ENCODE results near the gene CFAP97D2. TPM values are rescaled to one million over a fixed set of nuclear protein-coding genes. Genes with fewer than 3 reads are reported as not detected.

The CFAP97D2 gene
- total RNA-seq, 1 experiment from 2014 or later, result not detected

DNA sequence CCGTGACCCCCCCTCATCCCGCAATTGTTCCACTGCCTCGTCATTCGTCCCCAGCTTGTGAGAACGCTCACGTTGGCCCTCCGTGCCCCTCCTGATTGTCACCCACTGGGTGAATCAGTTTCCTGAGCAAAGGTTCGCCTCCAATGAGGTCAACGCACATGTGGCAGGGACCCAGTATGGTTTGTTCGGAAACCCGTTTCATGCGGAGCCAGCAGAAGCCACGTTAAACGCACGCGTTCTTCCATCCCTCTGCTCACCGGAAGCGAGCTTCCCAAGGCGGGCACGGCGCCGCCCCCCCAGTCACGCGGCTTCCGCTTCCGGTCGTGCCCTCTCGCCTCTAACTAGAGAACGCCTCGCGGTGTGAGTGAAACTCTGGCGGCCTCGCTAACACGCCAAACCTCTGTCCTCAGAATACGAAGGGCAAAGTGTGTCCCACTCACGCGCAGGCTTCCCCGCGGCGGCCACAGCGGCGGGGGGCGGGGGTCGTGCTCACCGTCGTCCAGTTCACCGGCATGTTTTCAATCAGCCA lies 18.0 kb upstream of the CFAP97D2 start:
- H3K36me3 Mint-ChIP-seq, result no peaks in the 10 kb centered on the region
- no peak for ATAC-seq
- DNase-seq (ENCODE audit: low spot score), result no peak
- peaks cover 4% of the 10 kb centered on the region; the same call in 1 of the 2 replicates for H3K4me1 Mint-ChIP-seq
- H3K9me3 Mint-ChIP-seq, result no peaks in the 10 kb centered on the region
- H3K4me3 Mint-ChIP-seq, result no peak overlapping the region
- TF ChIP-seq JUN (CRISPR knock-in tag; IDR thresholded peaks at IDR 0.05) (no peak), ZNF416 (CRISPR knock-in tag; IDR thresholded peaks at IDR 0.05) (no peak), ZBTB21 (CRISPR knock-in tag; IDR thresholded peaks at IDR 0.05; ENCODE audit: borderline replicate concordance) (no peak), E2F5 (CRISPR knock-in tag; IDR thresholded peaks at IDR 0.05) (no peak), ZNF263 (CRISPR knock-in tag; IDR thresholded peaks at IDR 0.05; ENCODE audit: low read depth) (no peak), MXD4 (CRISPR knock-in tag; IDR thresholded peaks at IDR 0.05; ENCODE audit: borderline replicate concordance) (no peak), CREM (CRISPR knock-in tag; IDR thresholded peaks at IDR 0.05) (no peak), ATF1 (CRISPR knock-in tag; IDR thresholded peaks at IDR 0.05) (no peak), ZNF671 (CRISPR knock-in tag; IDR thresholded peaks at IDR 0.05) (no peak), NFYB (CRISPR knock-in tag; conservative IDR thresholded peaks at IDR 0.05; ENCODE audit: low read depth) (no peak), SMAD4 (CRISPR knock-in tag; IDR thresholded peaks at IDR 0.05) (no peak), OVOL2 (CRISPR knock-in tag; IDR thresholded peaks at IDR 0.05; ENCODE audit: borderline replicate concordance) (no peak), ZNF423 (CRISPR knock-in tag; IDR thresholded peaks at IDR 0.05) (no peak), ZNF396 (CRISPR knock-in tag; IDR thresholded peaks at IDR 0.05; ENCODE audit: borderline replicate concordance) (no peak), FOXP4 (CRISPR knock-in tag; IDR thresholded peaks at IDR 0.05) (no peak)
- TF ChIP-seq, protein P1, sequence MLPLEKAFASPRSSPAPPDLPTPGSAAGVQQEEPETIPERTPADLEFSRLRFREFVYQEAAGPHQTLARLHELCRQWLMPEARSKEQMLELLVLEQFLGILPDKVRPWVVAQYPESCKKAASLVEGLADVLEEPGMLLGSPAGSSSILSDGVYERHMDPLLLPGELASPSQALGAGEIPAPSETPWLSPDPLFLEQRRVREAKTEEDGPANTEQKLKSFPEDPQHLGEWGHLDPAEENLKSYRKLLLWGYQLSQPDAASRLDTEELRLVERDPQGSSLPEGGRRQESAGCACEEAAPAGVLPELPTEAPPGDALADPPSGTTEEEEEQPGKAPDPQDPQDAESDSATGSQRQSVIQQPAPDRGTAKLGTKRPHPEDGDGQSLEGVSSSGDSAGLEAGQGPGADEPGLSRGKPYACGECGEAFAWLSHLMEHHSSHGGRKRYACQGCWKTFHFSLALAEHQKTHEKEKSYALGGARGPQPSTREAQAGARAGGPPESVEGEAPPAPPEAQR (CRISPR knock-in tag; IDR thresholded peaks at IDR 0.05), result no peak
- TF ChIP-seq, protein P2, sequence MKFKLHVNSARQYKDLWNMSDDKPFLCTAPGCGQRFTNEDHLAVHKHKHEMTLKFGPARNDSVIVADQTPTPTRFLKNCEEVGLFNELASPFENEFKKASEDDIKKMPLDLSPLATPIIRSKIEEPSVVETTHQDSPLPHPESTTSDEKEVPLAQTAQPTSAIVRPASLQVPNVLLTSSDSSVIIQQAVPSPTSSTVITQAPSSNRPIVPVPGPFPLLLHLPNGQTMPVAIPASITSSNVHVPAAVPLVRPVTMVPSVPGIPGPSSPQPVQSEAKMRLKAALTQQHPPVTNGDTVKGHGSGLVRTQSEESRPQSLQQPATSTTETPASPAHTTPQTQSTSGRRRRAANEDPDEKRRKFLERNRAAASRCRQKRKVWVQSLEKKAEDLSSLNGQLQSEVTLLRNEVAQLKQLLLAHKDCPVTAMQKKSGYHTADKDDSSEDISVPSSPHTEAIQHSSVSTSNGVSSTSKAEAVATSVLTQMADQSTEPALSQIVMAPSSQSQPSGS (CRISPR knock-in tag; IDR thresholded peaks at IDR 0.05; ENCODE audit: borderline replicate concordance, low read depth), result no peak
- TF ChIP-seq, protein P3, sequence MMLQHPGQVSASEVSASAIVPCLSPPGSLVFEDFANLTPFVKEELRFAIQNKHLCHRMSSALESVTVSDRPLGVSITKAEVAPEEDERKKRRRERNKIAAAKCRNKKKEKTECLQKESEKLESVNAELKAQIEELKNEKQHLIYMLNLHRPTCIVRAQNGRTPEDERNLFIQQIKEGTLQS (CRISPR knock-in tag; conservative IDR thresholded peaks at IDR 0.05), result no peak
- TF ChIP-seq, protein P4, sequence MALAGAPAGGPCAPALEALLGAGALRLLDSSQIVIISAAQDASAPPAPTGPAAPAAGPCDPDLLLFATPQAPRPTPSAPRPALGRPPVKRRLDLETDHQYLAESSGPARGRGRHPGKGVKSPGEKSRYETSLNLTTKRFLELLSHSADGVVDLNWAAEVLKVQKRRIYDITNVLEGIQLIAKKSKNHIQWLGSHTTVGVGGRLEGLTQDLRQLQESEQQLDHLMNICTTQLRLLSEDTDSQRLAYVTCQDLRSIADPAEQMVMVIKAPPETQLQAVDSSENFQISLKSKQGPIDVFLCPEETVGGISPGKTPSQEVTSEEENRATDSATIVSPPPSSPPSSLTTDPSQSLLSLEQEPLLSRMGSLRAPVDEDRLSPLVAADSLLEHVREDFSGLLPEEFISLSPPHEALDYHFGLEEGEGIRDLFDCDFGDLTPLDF (CRISPR knock-in tag; IDR thresholded peaks at IDR 0.05), result no peak
- TF ChIP-seq, protein P5, sequence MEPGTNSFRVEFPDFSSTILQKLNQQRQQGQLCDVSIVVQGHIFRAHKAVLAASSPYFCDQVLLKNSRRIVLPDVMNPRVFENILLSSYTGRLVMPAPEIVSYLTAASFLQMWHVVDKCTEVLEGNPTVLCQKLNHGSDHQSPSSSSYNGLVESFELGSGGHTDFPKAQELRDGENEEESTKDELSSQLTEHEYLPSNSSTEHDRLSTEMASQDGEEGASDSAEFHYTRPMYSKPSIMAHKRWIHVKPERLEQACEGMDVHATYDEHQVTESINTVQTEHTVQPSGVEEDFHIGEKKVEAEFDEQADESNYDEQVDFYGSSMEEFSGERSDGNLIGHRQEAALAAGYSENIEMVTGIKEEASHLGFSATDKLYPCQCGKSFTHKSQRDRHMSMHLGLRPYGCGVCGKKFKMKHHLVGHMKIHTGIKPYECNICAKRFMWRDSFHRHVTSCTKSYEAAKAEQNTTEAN (CRISPR knock-in tag; IDR thresholded peaks at IDR 0.05), result no peak
- peaks cover 2% of the 10 kb centered on the region; the same call in 1 of the 2 replicates for H3K27me3 Mint-ChIP-seq (ENCODE audit: low read depth)
- POLR2A ChIA-PET, result no interaction called here
- CTCF ChIA-PET, result interaction anchor here (1.0 kb wide), 1 partner anchor 118 kb away, joined by 3 read pairs; no protein-coding TSS in a partner anchor
- H3K27ac Mint-ChIP-seq, result no peak overlapping the region

Measured in WTC11 (cell line).